NB4 (cell line): ENCODE data around the gene CSTPP1.
"Not testable (repeated sequence)": the region's sequence is repeated elsewhere in the genome, so short reads cannot be mapped to it uniquely, and the experiment has no call there.

ENCODE experiments used
- DNase-seq: peaks from one replicate; pipeline ENCODE4 v3.0.0; 2010; ENCODE audit warnings: low read depth
- H3K4me3 ChIP-seq: one replicate; pipeline ENCODE4 v1.5.1; 2011; ENCODE audit warnings: mild to moderate bottlenecking, low read depth, low read length, moderate library complexity
- MYC ChIP-seq: IDR thresholded peaks from 2 replicates; pipeline ENCODE4 v1.6.1; 2011; ENCODE audit warnings: low read depth, low read length
- POLR2A ChIP-seq: IDR thresholded peaks from 2 replicates; pipeline ENCODE4 v1.6.1; 2011; ENCODE audit warnings: mild to moderate bottlenecking; ENCODE audit not compliant: insufficient read length; ENCODE audit errors: extremely low read depth
- TF ChIP-seq, protein P1 (sequence below): IDR thresholded peaks from one replicate; pipeline ENCODE4 v1.5.1; 2012; ENCODE audit warnings: low read depth, low read length
- TF ChIP-seq, protein P2 (sequence below): IDR thresholded peaks from 2 replicates; pipeline ENCODE4 v1.6.1; 2011; ENCODE audit warnings: low read depth, low read length

CSTPP1 gene

GRCh38 chr11:47202576-47202975 lies 266.0 kb downstream of the CSTPP1 start:
- no peak for DNase-seq
- H3K4me3 ChIP-seq: no peak overlapping the region
- TF ChIP-seq MYC: no peak
- TF ChIP-seq, protein P1, sequence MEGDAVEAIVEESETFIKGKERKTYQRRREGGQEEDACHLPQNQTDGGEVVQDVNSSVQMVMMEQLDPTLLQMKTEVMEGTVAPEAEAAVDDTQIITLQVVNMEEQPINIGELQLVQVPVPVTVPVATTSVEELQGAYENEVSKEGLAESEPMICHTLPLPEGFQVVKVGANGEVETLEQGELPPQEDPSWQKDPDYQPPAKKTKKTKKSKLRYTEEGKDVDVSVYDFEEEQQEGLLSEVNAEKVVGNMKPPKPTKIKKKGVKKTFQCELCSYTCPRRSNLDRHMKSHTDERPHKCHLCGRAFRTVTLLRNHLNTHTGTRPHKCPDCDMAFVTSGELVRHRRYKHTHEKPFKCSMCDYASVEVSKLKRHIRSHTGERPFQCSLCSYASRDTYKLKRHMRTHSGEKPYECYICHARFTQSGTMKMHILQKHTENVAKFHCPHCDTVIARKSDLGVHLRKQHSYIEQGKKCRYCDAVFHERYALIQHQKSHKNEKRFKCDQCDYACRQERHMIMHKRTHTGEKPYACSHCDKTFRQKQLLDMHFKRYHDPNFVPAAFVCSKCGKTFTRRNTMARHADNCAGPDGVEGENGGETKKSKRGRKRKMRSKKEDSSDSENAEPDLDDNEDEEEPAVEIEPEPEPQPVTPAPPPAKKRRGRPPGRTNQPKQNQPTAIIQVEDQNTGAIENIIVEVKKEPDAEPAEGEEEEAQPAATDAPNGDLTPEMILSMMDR: no peak
- TF ChIP-seq POLR2A: no peak
- TF ChIP-seq, protein P2, sequence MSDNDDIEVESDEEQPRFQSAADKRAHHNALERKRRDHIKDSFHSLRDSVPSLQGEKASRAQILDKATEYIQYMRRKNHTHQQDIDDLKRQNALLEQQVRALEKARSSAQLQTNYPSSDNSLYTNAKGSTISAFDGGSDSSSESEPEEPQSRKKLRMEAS: no peak

- no peak overlapping the region for H3K4me3 ChIP-seq
Observed at GRCh38 chr11:47204637-47204989, 268.1 kb downstream of the CSTPP1 start.

DNA sequence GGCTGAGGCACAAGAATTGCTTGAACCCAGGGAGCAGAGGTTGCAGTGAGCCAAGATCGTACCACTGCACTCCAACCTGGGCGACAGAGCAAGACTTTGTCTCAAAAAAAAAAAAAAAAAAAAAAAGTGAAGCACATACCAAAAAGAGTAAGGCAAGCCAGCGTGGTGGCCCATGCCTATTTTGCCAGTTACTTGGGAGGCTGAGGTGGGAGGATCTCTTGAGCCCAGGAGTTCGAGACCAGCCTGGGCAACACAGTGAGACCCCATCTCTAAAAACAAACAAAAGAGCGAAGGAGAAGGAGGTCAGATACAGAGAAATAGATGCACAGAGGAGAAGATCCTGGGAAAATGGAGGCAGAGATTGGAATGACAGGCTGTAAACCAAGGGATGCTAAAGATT lies 270.0 kb downstream of the CSTPP1 start:
- not testable (repeated sequence) for DNase-seq, H3K4me3 ChIP-seq

More at GRCh38 chr11:47204637-47204989, 268.1 kb downstream of the CSTPP1 start:
- no peak for DNase-seq
- no peak for TF ChIP-seq MYC
- TF ChIP-seq, protein P1: no peak
- TF ChIP-seq POLR2A: no peak
- TF ChIP-seq, protein P2: no peak

DNA sequence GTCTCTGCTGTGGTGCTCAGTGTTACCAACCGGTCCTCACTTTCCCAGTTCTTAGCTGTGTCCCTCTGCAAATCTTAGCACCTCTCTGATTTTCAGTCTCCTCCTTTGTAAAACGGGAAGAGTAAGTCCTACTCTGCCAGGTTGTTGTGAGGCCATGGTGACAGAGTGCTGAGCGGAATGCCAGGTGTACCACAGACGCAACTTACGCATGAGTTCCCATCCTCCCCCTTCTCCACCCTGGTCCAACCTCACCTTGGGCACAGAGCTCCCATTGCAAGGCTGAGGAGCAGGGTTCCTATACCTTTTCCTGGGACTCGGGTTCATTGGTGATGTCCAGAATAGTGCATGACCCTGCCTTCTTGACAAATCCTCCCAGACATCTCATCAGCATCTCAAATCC lies 270.9 kb downstream of the CSTPP1 start:
- no peak for TF ChIP-seq MYC
- TF ChIP-seq, protein P1: no peak
- TF ChIP-seq, protein P2: no peak
- no peak for TF ChIP-seq POLR2A
- H3K4me3 ChIP-seq: no peak overlapping the region
- DNase-seq: no peak

DNA sequence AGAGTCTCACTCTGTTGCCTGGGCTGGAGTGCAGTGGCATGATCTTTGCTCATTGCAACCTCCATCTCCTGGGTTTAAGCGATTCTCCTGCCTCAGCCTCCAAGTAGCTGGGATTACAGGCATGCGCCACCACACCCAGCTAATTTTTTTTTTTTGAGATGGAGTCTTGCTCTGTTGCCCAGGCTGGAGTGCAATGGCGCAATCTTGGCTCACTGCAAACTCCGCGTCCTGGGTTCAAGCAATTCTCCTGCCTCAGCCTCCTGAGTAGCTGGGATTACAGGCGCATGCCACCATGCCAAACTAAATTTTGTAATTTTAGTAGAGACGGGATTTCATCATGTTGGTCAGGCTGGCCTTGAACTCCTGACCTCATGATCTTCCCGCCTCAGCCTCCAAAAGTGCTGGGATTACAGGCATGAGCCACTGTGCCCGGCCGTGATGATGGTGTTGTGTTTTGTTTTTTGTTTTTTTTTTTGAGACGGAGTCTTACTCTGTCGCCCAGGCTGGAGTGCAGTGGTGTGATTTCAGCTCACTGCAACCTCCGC lies 271.5 kb downstream of the CSTPP1 start:
- not testable (repeated sequence) for H3K4me3 ChIP-seq, DNase-seq

DNA sequence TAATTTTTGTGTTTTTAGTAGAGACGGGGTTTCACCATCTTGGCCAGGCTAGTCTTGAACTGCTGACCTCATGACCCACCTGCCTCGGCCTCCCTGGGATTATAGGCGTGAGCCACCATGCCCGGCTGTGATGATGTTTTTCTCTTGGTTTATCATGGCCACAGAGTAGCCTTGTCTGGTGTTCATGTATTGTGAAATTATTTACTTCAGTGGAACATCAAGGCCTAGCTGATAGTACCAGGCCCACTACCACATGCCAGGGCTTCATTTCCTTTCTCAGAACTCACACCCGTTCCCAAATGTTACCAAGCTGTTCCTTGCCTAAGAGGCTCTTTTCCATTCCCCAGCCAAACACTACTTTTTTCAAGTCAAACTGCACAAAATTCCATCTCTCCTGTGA lies 272.1 kb downstream of the CSTPP1 start:
- no peak for DNase-seq
- no peak overlapping the region for H3K4me3 ChIP-seq
- TF ChIP-seq MYC (no peak), POLR2A (no peak)
- TF ChIP-seq, protein P1: no peak
- TF ChIP-seq, protein P2: no peak
